ENCODE measurements around the gene UNC5C.

GRCh38 chr4:95409750-95410149 is 139.0 kb downstream of the UNC5C start:
- TF ChIP-seq CTCF (IDR thresholded peaks at IDR 0.05) (no peak), POLR2A (IDR thresholded peaks at IDR 0.05; ENCODE audit: low read depth) (no peak)
